Measurements from ENCODE around the gene ADAMTSL3.

ADAMTSL3 gene

GRCh38 chr15:83837945-83838571 lies 184.1 kb downstream of the ADAMTSL3 start:
- H3K27ac Mint-ChIP-seq: no peak overlapping the region
- peaks cover 2% of the 10 kb centered on the region for H3K27me3 Mint-ChIP-seq
- no peaks in the 10 kb centered on the region for H3K4me1 Mint-ChIP-seq (ENCODE audit: low read depth)
- H3K4me3 Mint-ChIP-seq: no peak overlapping the region
- H3K36me3 Mint-ChIP-seq: no peaks in the 10 kb centered on the region
- H3K9me3 Mint-ChIP-seq (ENCODE audit: low read depth): no peaks in the 10 kb centered on the region

GRCh38 chr15:83838763-83839162 lies 184.8 kb downstream of the ADAMTSL3 start:
- no peak overlapping the region for H3K27ac Mint-ChIP-seq
- peaks cover 4% of the 10 kb centered on the region for H3K27me3 Mint-ChIP-seq
- no peak overlapping the region for H3K4me3 Mint-ChIP-seq
- H3K4me1 Mint-ChIP-seq (ENCODE audit: low read depth): no peaks in the 10 kb centered on the region
- H3K36me3 Mint-ChIP-seq: no peaks in the 10 kb centered on the region
- no peaks in the 10 kb centered on the region for H3K9me3 Mint-ChIP-seq (ENCODE audit: low read depth)

GRCh38 chr15:83842281-83842680 lies 188.4 kb downstream of the ADAMTSL3 start:
- H3K4me3 Mint-ChIP-seq: no peak overlapping the region
- peaks cover 8% of the 10 kb centered on the region for H3K27me3 Mint-ChIP-seq
- no peaks in the 10 kb centered on the region for H3K9me3 Mint-ChIP-seq (ENCODE audit: low read depth)
- no peaks in the 10 kb centered on the region for H3K4me1 Mint-ChIP-seq (ENCODE audit: low read depth)
- H3K27ac Mint-ChIP-seq: no peak overlapping the region
- H3K36me3 Mint-ChIP-seq: no peaks in the 10 kb centered on the region

GRCh38 chr15:83843471-83843871 lies 189.5 kb downstream of the ADAMTSL3 start:
- Mint-ChIP-seq H3K27me3 (peaks cover 8% of the 10 kb centered on the region), H3K9me3 (ENCODE audit: low read depth) (no peaks in the 10 kb centered on the region), H3K4me3 (no peak overlapping the region), H3K36me3 (no peaks in the 10 kb centered on the region), H3K27ac (no peak overlapping the region), H3K4me1 (ENCODE audit: low read depth) (no peaks in the 10 kb centered on the region)

- Mint-ChIP-seq H3K4me3 (no peak overlapping the region), H3K36me3 (no peaks in the 10 kb centered on the region), H3K4me1 (ENCODE audit: low read depth) (no peaks in the 10 kb centered on the region), H3K27me3 (peaks cover 8% of the 10 kb centered on the region), H3K9me3 (ENCODE audit: low read depth) (no peaks in the 10 kb centered on the region), H3K27ac (no peak overlapping the region)
Measured at GRCh38 chr15:83844742-83845141, 190.8 kb downstream of the ADAMTSL3 start.

GRCh38 chr15:83845230-83845629 lies 191.3 kb downstream of the ADAMTSL3 start:
- no peaks in the 10 kb centered on the region for H3K9me3 Mint-ChIP-seq (ENCODE audit: low read depth)
- no peaks in the 10 kb centered on the region for H3K36me3 Mint-ChIP-seq
- H3K4me1 Mint-ChIP-seq (ENCODE audit: low read depth): no peaks in the 10 kb centered on the region
- peaks cover 8% of the 10 kb centered on the region for H3K27me3 Mint-ChIP-seq
- H3K4me3 Mint-ChIP-seq: no peak overlapping the region
- H3K27ac Mint-ChIP-seq: no peak overlapping the region

GRCh38 chr15:83846847-83847246 lies 192.9 kb downstream of the ADAMTSL3 start:
- Mint-ChIP-seq H3K9me3 (ENCODE audit: low read depth) (no peaks in the 10 kb centered on the region), H3K4me1 (ENCODE audit: low read depth) (no peaks in the 10 kb centered on the region), H3K36me3 (no peaks in the 10 kb centered on the region), H3K27ac (no peak overlapping the region), H3K27me3 (peaks cover 8% of the 10 kb centered on the region), H3K4me3 (no peak overlapping the region)

- H3K9me3 Mint-ChIP-seq (ENCODE audit: low read depth): no peaks in the 10 kb centered on the region
- peaks cover 6% of the 10 kb centered on the region for H3K27me3 Mint-ChIP-seq
- no peaks in the 10 kb centered on the region for H3K36me3 Mint-ChIP-seq
- H3K4me3 Mint-ChIP-seq: no peak overlapping the region
- H3K27ac Mint-ChIP-seq: no peak overlapping the region
- H3K4me1 Mint-ChIP-seq (ENCODE audit: low read depth): no peaks in the 10 kb centered on the region
Measured at GRCh38 chr15:83848315-83849050, 194.6 kb downstream of the ADAMTSL3 start.

- peaks cover 7% of the 10 kb centered on the region for H3K27me3 Mint-ChIP-seq
- no peaks in the 10 kb centered on the region for H3K9me3 Mint-ChIP-seq (ENCODE audit: low read depth)
- no peaks in the 10 kb centered on the region for H3K36me3 Mint-ChIP-seq
- no peaks in the 10 kb centered on the region for H3K4me1 Mint-ChIP-seq (ENCODE audit: low read depth)
- no peak overlapping the region for H3K27ac Mint-ChIP-seq
- no peak overlapping the region for H3K4me3 Mint-ChIP-seq
Measured at GRCh38 chr15:83850015-83850414, 196.1 kb downstream of the ADAMTSL3 start.

- H3K36me3 Mint-ChIP-seq: no peaks in the 10 kb centered on the region
- H3K9me3 Mint-ChIP-seq (ENCODE audit: low read depth): no peaks in the 10 kb centered on the region
- no peak overlapping the region for H3K27ac Mint-ChIP-seq
- H3K27me3 Mint-ChIP-seq: peaks cover 6% of the 10 kb centered on the region
- no peak overlapping the region for H3K4me3 Mint-ChIP-seq
- H3K4me1 Mint-ChIP-seq (ENCODE audit: low read depth): no peaks in the 10 kb centered on the region
Measured at GRCh38 chr15:83850501-83851245, 196.8 kb downstream of the ADAMTSL3 start.

GRCh38 chr15:83853232-83853631 lies 199.3 kb downstream of the ADAMTSL3 start:
- Mint-ChIP-seq H3K9me3 (ENCODE audit: low read depth) (no peaks in the 10 kb centered on the region), H3K36me3 (no peaks in the 10 kb centered on the region), H3K27ac (no peak overlapping the region), H3K4me3 (no peak overlapping the region), H3K27me3 (peaks cover 7% of the 10 kb centered on the region), H3K4me1 (ENCODE audit: low read depth) (no peaks in the 10 kb centered on the region)

- H3K27me3 Mint-ChIP-seq: peaks cover 10% of the 10 kb centered on the region
- no peaks in the 10 kb centered on the region for H3K4me1 Mint-ChIP-seq (ENCODE audit: low read depth)
- H3K27ac Mint-ChIP-seq: no peak overlapping the region
- no peaks in the 10 kb centered on the region for H3K36me3 Mint-ChIP-seq
- H3K4me3 Mint-ChIP-seq: no peak overlapping the region
- no peaks in the 10 kb centered on the region for H3K9me3 Mint-ChIP-seq (ENCODE audit: low read depth)
Measured at GRCh38 chr15:83854321-83854720, 200.4 kb downstream of the ADAMTSL3 start.

- no peaks in the 10 kb centered on the region for H3K4me1 Mint-ChIP-seq (ENCODE audit: low read depth)
- no peaks in the 10 kb centered on the region for H3K36me3 Mint-ChIP-seq
- peaks cover 3% of the 10 kb centered on the region for H3K9me3 Mint-ChIP-seq (ENCODE audit: low read depth)
- H3K4me3 Mint-ChIP-seq: no peak overlapping the region
- peaks cover 10% of the 10 kb centered on the region for H3K27me3 Mint-ChIP-seq
- no peak overlapping the region for H3K27ac Mint-ChIP-seq
Measured at GRCh38 chr15:83854950-83855707, 201.2 kb downstream of the ADAMTSL3 start.

GRCh38 chr15:83855956-83856355 lies 202.0 kb downstream of the ADAMTSL3 start:
- Mint-ChIP-seq H3K4me3 (no peak overlapping the region), H3K9me3 (ENCODE audit: low read depth) (peaks cover 3% of the 10 kb centered on the region), H3K27ac (no peak overlapping the region), H3K36me3 (no peaks in the 10 kb centered on the region), H3K4me1 (ENCODE audit: low read depth) (no peaks in the 10 kb centered on the region), H3K27me3 (peaks cover 10% of the 10 kb centered on the region)

Measured in activated naive CD8-positive, alpha-beta T cell (primary cell).